Dermis microvascular lymphatic vessel endothelial cell (primary cell): ENCODE data around the gene JARID2. TPM values are rescaled to one million over a fixed set of nuclear protein-coding genes. Genes with fewer than 3 reads are reported as not detected.

Source experiments
- DNase-seq, 2 donors: peaks; one replicate each; pipeline versions ENCODE4 v3.0.0 to v3.0.0-alpha.2; 2010; ENCODE audit warnings: low read depth in 2 of 2
- total RNA-seq: library from RNA; depleted of rRNA; stranded (reverse); fragments of >200 nt; gene quantifications from 2 replicates; pipeline ENCODE4 v1.2.1, GENCODE V29; 2014

Gene JARID2
- total RNA-seq, 1 donor from 2014 or later, result 11.8 TPM

- no peak for DNase-seq
Measured at GRCh38 chr6:15458021-15458459, 212.2 kb downstream of the JARID2 start.

DNA sequence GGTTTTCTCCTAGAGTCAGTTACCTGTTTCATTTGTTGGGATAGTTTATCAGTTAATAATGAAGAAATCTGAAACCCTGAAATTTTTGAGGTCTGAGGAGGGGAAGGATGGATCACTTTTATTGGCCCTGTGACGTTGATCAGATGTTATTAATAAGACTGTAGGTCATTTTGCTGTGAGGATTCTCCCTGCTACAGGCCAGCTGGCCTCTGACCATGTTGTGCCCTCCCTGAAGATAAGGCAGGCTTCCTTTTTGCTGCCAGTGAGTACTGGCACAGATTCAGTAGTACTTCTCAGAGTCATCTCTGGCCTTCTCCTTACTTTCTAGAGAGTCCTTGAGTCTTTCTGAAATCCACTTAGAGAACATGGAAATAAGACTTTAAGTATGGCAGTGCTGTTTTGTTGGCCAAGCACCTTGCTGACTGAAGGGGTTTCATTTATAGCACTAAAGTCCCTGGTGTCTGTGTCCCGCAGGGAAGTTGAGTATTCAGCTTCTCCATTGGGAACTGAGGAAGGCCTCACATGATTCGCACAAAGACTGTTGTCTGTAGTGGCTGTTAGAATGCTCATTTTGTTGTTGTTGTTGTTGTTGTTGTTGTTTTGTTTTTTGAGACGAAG lies 214.3 kb downstream of the JARID2 start:
- DNase-seq, result no peak

GRCh38 chr6:15461127-15461944 lies 215.5 kb downstream of the JARID2 start:
- no peak for DNase-seq

- no peak for DNase-seq
Measured at GRCh38 chr6:15462256-15462655, 216.4 kb downstream of the JARID2 start.

- no peak for DNase-seq
Measured at GRCh38 chr6:15462717-15463525, 217.1 kb downstream of the JARID2 start.

- DNase-seq, result peak in 1 of 2 donors; percentile 25
Measured at GRCh38 chr6:15464211-15464725, 218.4 kb downstream of the JARID2 start.

- no peak for DNase-seq
Measured at GRCh38 chr6:15465212-15465611, 219.3 kb downstream of the JARID2 start.

- DNase-seq, result peak; percentile 55 to 66
Measured at GRCh38 chr6:15470746-15471145, 224.9 kb downstream of the JARID2 start.

DNA sequence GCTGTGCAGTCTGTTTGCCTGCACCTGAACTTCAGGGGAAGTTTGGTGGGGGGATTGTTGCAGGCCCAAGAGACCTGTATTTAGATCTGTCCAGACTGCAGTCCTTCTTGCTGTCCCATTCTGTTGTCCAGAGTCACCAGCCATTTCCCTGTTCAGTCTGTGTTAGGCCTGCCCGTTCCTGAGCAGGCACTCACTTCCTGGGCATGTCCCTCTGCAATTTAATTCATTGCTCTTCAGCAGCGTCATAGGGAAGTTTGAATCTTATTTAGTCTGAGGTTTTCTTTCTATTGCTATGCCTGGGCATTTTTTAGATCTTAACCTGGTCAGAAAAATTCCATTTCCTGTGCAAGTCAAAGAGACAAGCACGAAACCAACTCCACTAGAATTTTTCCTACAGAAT lies 226.8 kb downstream of the JARID2 start:
- peak in 1 of 2 donors; percentile 30 for DNase-seq

DNA sequence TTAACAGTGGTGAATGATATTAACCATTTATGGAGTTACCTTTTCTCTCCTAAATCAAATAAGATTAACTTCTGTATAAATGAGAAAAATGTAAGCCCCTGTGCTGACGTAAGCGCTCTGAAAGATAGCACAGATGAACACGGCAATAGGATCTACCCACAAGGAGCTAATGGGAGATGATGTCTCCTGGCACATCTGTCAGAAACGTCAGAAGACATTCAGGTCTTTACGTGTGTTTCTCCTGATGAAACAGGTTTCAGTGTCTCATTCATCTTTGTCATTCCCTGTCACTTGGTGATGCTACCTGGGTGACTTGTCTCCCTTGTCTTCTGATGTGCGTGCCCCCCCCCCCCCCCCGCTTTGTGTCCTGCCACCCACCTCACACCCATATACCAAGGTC lies 227.3 kb downstream of the JARID2 start:
- no peak for DNase-seq

- peak in 1 of 2 donors; percentile 62 for DNase-seq
Measured at GRCh38 chr6:15473741-15474161, 227.9 kb downstream of the JARID2 start.

DNA sequence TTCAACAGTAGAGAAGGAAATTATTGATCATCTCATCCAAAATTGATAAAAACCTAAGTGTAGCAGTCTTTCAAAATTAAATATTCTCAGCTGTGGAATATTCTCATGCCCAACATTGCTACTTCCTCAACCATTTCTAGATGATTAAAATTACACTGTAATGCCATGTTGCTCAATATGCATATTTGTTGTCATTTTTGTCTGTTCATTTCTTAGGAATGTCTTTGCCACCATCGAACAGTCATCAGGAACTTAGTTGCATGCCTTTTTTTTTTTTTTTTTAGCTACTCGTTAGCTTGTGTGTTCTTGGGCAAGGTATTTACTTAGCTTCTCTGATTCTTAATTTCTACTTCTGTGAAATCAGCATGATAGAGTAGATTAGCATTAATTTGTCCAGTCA lies 228.3 kb downstream of the JARID2 start:
- DNase-seq, result no peak

- DNase-seq, result no peak
Measured at GRCh38 chr6:15475261-15475660, 229.4 kb downstream of the JARID2 start.

GRCh38 chr6:15475872-15476271 lies 230.0 kb downstream of the JARID2 start:
- peak; percentile 34 to 90 for DNase-seq

DNA sequence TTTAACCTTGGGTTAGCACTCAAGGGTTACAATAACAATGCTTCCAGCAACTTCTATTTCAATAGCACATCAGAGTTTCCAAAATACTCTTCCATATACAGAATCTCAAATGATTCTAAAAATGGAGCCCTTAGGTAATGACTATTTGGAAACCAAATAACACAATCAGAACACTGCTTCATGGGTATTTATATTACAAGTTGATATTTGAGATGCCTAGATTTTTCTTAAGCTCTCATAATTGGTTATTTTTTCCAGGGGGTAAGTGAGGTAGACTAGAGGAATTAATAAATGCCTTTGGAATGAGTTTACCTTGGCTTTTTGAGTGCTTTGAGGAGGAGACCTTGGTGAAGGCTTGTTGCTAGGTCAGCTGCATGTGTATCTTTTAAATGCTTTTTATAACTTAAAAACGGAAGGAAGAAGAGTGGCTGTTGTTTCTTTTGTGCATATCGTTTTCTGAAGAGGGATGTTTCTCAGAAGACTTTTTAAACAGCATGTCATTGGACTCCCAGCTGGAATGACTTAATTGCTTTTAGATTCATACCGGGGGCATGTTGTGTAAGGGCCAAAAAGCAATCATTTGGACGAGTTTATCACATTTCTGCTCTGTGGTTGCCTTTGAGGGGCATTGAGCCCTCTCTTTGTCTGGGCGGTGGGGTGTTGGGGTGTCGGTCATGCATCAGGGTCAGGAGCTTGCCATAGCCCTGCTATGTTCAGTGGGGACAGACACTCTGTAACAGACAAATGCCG lies 230.9 kb downstream of the JARID2 start:
- DNase-seq, result no peak

GRCh38 chr6:15477746-15478145 lies 231.9 kb downstream of the JARID2 start:
- DNase-seq, result no peak

- peak in 1 of 2 donors; percentile 67 for DNase-seq
Measured at GRCh38 chr6:15479761-15480160, 233.9 kb downstream of the JARID2 start.

- DNase-seq, result no peak
Measured at GRCh38 chr6:15480525-15480924, 234.7 kb downstream of the JARID2 start.

DNA sequence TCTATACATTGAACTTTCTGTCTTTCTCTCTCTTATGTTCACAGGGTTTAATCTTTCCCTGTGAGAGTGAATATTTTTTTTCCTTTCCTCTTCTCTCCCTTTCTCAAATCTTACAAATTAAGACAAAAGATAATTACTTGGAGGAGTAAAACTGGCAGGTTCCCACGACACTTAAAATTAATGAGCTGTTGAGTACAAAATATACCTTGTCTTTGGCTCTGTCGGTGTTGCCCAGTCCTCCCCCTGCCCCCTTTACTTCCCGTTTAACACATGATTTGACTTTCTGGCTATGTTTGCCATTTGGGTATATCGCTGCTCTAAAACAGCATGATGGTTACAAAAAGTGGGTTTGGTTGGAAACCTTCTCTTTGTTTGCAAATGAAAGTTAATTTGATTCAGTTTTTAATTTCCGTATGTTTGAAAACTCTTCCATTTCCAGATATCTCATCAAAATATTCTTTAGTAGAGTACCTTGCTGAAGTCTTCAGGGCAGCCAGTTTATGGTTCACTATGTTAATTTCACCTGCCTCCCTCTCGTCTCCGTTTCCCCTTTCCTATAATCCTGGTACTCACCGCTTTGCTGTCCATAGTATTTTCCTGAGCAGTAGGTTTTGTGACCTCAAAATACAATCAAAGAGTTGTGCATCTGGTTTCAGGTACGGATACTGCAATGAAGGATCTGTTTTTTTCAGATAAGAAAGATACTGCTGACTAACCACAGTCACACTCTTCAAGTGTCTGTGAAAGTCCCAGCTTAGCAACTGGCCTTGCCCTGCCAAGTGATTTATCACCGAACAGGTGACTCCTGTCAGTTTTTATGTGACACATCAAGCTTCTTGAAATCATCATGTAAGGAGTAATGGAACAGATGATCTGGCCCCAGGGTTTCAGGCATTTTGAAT lies 235.8 kb downstream of the JARID2 start:
- DNase-seq, result no peak

DNA sequence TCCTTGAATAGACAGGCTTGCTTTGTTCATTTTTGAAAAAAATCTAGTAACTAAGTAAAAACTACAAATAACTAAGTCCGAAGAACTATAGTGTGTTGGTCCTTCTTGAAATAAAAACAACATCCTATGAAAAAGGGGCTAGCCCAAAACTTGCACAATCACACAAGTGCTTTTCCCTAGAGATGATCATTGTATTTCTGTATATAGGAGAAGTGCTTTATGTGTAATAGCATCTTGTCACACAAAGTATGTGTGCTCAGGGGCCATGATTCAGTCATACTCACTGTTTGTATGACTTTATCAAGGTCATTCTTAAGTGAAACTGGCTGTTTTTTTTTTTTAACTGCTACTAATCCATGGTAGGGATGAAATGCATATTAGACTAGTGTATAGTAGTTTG lies 237.2 kb downstream of the JARID2 start:
- DNase-seq, result no peak
